Smooth muscle cell (in vitro differentiated cells): ENCODE measurements around the gene KLF16. TPM values are rescaled to one million over a fixed set of nuclear protein-coding genes. Genes with fewer than 3 reads are reported as not detected.
"Not testable (repeated sequence)": the region's sequence is repeated elsewhere in the genome, so short reads cannot be mapped to it uniquely, and the experiment has no call there.

Experiments
- DNase-seq: peaks from one replicate; lab custom pipeline; 2025; ENCODE audit not compliant: unreplicated experiment; lab: John Stamatoyannopoulos, UW
- H2AFZ ChIP-seq: fragments of 200-600 bp; sonication (generic); 2 replicates; pipeline ENCODE4 v1.6.0; 2016; ENCODE audit warnings: antibody characterized with exemption, low read depth, mild to moderate bottlenecking
- H3F3A ChIP-seq: fragments of 200-600 bp; sonication (generic); 2 replicates; pipeline ENCODE4 v1.6.0; 2017; ENCODE audit warnings: antibody characterized with exemption, low read depth
- H3K27ac ChIP-seq: fragments of 200-600 bp; sonication (generic); 2 replicates; pipeline ENCODE4 v1.5.1; 2016; ENCODE audit warnings: low read depth, mild to moderate bottlenecking
- H3K27me3 ChIP-seq: fragments of 200-600 bp; sonication (generic); 2 replicates; pipeline ENCODE4 v1.6.1; 2016; ENCODE audit warnings: low read depth, mild to moderate bottlenecking
- H3K36me3 ChIP-seq: fragments of 200-600 bp; sonication (generic); 2 replicates; pipeline ENCODE4 v1.5.1; 2016; ENCODE audit warnings: low read depth
- H3K4me1 ChIP-seq: fragments of 200-600 bp; sonication (generic); 2 replicates; pipeline ENCODE4 v1.5.1; 2016; ENCODE audit warnings: low read depth
- H3K4me2 ChIP-seq: fragments of 200-600 bp; sonication (generic); 2 replicates; pipeline ENCODE4 v1.6.0; 2016; ENCODE audit warnings: mild to moderate bottlenecking
- H3K4me3 ChIP-seq: fragments of 200-600 bp; sonication (generic); 2 replicates; pipeline ENCODE4 v1.5.1; 2016; ENCODE audit warnings: mild to moderate bottlenecking
- H3K79me2 ChIP-seq: fragments of 200-600 bp; sonication (generic); 2 replicates; pipeline ENCODE4 v1.6.0; 2016; ENCODE audit warnings: low read depth, mild to moderate bottlenecking
- H3K9ac ChIP-seq: fragments of 200-600 bp; sonication (generic); 2 replicates; pipeline ENCODE4 v1.6.0; 2016; ENCODE audit warnings: low read depth
- H3K9me3 ChIP-seq: fragments of 200-600 bp; sonication (generic); replicated peaks from 2 replicates; pipeline ENCODE4 v1.5.1; 2016; ENCODE audit warnings: low read depth
- H4K20me1 ChIP-seq: fragments of 200-600 bp; sonication (generic); 2 replicates; pipeline ENCODE4 v1.6.0; 2016; ENCODE audit warnings: low read depth
- CTCF ChIP-seq: fragments of 200-600 bp; sonication (generic); IDR thresholded peaks from 2 replicates; pipeline ENCODE4 v1.5.1; 2017; ENCODE audit warnings: borderline replicate concordance, mild to moderate bottlenecking, antibody characterized with exemption; ENCODE audit not compliant: insufficient read depth, poor library complexity, severe bottlenecking
- WGBS: methylation state at CpG from one replicate; pipeline ENCODE4 v1.1.7; 2016; ENCODE audit warnings: low lambda C conversion rate; 5-methylcytosine and 5-hydroxymethylcytosine counted together
- polyA plus RNA-seq: library from polyadenylated mRNA; unstranded; fragments of >200 nt; fragmentation: Nextera tagmentation; extraction: Ambion mirVana; gene quantifications from 2 replicates; pipeline ENCODE4 v1.2.1, GENCODE V29; 2016
- total RNA-seq: library from RNA; depleted of rRNA; stranded (reverse); fragments of >200 nt; gene quantifications from 2 replicates; pipeline ENCODE4 v1.2.3, GENCODE V29; 2014

Gene KLF16
- total and polyA plus RNA-seq, 2 experiments from 2014 or later: 5.8 to 15.4 TPM

DNA sequence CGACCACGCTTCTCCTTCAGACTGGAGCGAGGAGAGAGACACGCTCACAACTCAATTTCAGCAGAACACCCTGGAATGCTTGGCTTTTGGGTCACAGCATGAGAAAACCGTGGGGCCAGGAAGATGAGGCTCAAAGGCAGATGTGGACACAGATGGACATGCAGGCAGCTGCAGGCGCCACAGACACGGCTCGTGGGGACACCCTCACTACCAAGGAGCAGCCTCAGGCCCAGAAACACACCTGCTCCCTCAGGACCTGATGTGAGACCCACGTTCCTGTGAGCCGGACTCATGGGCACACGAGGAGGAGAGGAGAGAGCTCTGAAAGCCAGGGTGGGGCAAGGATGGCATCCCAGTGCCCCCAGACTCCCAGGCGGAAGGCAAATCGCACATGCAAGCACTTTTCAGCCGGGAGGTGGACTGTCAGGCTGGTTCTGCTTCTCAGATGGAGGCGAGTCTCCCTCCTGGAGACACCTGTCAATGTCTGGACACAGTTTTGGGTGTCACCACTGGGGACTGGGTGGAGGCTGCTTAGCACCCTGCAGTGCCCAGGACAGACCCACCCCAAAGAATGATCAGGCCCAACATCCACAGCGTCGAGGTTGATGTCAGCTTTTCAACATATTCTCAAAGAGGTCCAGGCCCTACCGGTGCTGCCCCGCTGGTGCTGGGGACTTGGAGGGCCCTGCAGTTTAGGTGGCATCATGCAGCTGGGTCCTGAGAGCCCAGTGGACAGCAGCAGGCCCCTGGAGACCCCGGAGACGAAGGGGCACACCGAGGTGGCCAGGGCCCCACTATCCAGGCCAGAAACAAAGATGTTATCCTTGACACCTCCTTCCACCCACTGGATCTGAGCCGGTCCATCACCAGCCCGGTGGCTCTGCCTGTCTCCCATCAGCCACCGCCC, 19.7 kb upstream of the KLF16 start:
- Histone ChIP-seq H3K4me1 (peaks cover 9% of the 10 kb centered on the region), H3K27ac (no peak overlapping the region), H3K4me3 (no peak overlapping the region), H3K4me2 (peak overlapping the region; percentile 95), H2AFZ (no peak overlapping the region), H3K79me2 (peaks cover 39% of the 10 kb centered on the region), H3K36me3 (no peaks in the 10 kb centered on the region), H3F3A (peaks cover 5% of the 10 kb centered on the region), H3K9me3 (no peaks in the 10 kb centered on the region), H3K9ac (no peak overlapping the region), H3K27me3 (no peaks in the 10 kb centered on the region), H4K20me1 (peaks cover 54% of the 10 kb centered on the region)
- WGBS: 88% methylated on average over 25 of the region's 25 CpGs
- no peak for DNase-seq
- no peak for TF ChIP-seq CTCF

DNA sequence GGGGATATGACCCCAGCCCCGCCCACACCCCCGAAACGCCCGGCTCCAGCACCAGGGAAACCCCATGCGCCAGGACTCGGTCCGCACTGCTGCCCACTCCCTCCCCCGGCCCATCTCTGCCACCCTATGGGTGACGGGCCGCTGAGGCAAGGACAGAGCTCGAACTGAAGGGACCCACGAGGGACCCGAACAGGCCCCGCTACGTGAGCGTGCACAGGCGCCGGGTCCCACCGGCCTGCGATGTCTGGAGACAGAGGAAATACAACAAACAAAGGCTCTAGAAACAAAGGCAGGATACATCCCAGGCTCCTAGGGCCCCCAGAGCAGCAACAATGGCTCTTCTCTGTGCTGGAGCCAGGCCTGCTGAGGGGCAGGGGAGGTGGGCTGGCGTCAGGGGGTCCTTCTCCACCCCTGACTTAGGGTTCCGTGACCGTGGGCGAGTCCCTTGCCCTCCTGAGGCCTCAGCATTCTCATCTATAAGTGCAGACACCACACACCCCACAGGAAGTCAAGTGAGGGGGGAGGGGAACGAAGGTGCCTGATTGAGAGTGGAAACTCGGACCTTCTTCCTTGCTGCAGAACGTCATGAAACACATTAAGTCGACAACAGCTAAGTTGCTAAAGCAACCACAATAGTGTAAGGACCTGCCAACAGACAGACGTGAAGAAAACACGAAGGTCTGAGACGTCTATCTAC, 18.9 kb upstream of the KLF16 start:
- Histone ChIP-seq H3K9ac (no peak overlapping the region), H3K9me3 (no peaks in the 10 kb centered on the region), H3K27ac (no peak overlapping the region), H3K4me1 (peaks cover 5% of the 10 kb centered on the region), H3K79me2 (peaks cover 39% of the 10 kb centered on the region), H4K20me1 (peaks cover 54% of the 10 kb centered on the region), H3K4me3 (no peak overlapping the region), H3K27me3 (no peaks in the 10 kb centered on the region), H2AFZ (no peak overlapping the region), H3K4me2 (peak overlapping the region; percentile 30), H3F3A (peaks cover 5% of the 10 kb centered on the region), H3K36me3 (no peaks in the 10 kb centered on the region)
- no peak for DNase-seq
- no peak for TF ChIP-seq CTCF
- 81% methylated on average over 26 of the region's 31 CpGs for WGBS

GRCh38 chr19:1881393-1882088, 18.2 kb upstream of the KLF16 start:
- not testable (repeated sequence) for H3K9me3 ChIP-seq, H3K4me1 ChIP-seq, H3F3A ChIP-seq, H3K9ac ChIP-seq, DNase-seq, H3K4me2 ChIP-seq, H2AFZ ChIP-seq, H3K4me3 ChIP-seq, H3K27ac ChIP-seq, H3K36me3 ChIP-seq, H3K27me3 ChIP-seq
- 94% methylated on average over 6 of the region's 44 CpGs for WGBS
- H3K79me2 ChIP-seq: peaks cover 39% of the 10 kb centered on the region
- peaks cover 54% of the 10 kb centered on the region for H4K20me1 ChIP-seq
